Measurements from ENCODE around the gene WNK2. TPM values are rescaled to one million over a fixed set of nuclear protein-coding genes. Genes with fewer than 3 reads are reported as not detected.
"Not testable (repeated sequence)": the region's sequence is repeated elsewhere in the genome, so short reads cannot be mapped to it uniquely, and the experiment has no call there.

Gene WNK2
- total RNA-seq, 8 experiments from 2014 or later = 0.77 to 34.3 (median 19.2) TPM

DNA sequence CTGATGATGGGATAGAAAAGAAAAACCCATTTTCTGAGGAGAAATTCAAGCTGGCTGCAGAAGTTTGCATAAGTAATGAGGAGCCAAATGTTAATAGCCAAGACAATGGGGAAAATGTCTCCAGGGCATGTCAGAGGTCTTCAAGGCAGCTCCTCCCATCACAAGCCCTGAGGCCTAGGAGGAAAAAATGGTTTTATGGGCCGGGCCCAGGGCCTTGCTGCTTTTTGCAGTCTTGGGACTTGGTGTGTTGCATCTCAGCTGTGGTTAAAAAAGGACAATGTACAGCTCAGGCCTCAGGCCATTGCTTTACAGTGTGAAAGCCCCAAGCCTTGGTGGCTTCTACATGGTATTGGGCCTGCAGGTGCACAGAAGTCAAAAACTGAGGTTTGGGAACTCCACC lies 154.3 kb downstream of the WNK2 start:
- ATAC-seq (replicated peaks in 6 of 8); H3K27ac ChIP-seq; H3K4me1 ChIP-seq (replicated peaks in 1 of 2); in situ Hi-C loops (cut with MboI; ENCODE audit: low pct_unique_long_range_greater_than_20kb in 2 of 9, low sequenced_read_pairs in 9 of 9, unreplicated experiment in 9 of 9); H3K4me3 ChIP-seq: not testable (repeated sequence)
- 20 to 71% (median 50%) methylated on average over 1 of the region's 1 CpG; no CpG with 5 or more reads in 5 of the 10 experiments for WGBS, 10 experiments

DNA sequence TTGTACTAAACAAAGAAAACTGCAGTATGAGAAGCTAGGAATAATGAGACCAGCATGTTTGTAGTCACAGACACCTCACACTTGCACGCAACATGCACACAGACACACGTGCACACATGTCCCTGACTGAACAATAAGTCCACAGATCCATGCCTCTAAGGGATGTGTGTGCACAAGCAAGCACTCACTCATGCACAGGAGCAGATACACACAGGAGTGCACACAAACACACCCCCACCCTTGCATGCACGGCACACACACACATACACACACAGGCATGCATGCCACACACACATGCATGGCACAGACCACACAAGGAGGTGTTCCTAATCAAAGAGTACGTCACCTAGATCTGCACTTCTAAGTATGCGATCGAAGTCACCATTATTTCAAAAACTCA lies 156.2 kb downstream of the WNK2 start:
- H3K27ac ChIP-seq = no peak overlapping the region
- H3K4me3 ChIP-seq = no peak overlapping the region
- H3K4me1 ChIP-seq (replicated peaks in 1 of 2) = no peaks in the 10 kb centered on the region
- no peak for ATAC-seq (replicated peaks in 6 of 8)
- in situ Hi-C loops (cut with MboI; ENCODE audit: low pct_unique_long_range_greater_than_20kb in 2 of 9, low sequenced_read_pairs in 9 of 9, unreplicated experiment in 9 of 9) = no loop called here
- WGBS, 10 experiments = 30 to 100% (median 64%) methylated on average over 1 to 6 of the region's 6 CpGs; no CpG with 5 or more reads in 4 of the 10 experiments

DNA sequence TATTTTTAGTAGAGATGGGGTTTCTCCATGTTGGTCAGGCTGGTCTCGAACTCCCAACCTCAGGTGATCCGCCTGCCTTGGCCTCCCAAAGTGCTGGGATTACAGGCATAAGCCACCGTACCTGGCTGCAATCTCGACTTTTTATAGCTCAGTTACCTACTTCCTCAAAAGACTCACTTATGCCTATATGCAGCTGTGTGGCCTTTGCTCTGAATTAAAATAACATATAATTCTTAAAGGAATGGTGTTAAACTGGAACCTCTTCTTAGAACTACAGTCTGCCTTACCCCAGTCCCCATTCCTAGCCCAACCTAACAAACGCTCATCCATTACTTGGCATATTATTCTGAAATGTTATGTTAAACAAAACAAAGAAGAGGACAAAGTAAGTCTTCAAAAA lies 157.9 kb downstream of the WNK2 start:
- H3K4me1 ChIP-seq (replicated peaks in 1 of 2); H3K4me3 ChIP-seq; H3K27ac ChIP-seq; ATAC-seq (replicated peaks in 6 of 8); in situ Hi-C loops (cut with MboI; ENCODE audit: low pct_unique_long_range_greater_than_20kb in 2 of 9, low sequenced_read_pairs in 9 of 9, unreplicated experiment in 9 of 9): not testable (repeated sequence)
- WGBS, 10 experiments = 14 to 100% (median 80%) methylated on average over 1 to 4 of the region's 5 CpGs; no CpG with 5 or more reads in 2 of the 10 experiments

DNA sequence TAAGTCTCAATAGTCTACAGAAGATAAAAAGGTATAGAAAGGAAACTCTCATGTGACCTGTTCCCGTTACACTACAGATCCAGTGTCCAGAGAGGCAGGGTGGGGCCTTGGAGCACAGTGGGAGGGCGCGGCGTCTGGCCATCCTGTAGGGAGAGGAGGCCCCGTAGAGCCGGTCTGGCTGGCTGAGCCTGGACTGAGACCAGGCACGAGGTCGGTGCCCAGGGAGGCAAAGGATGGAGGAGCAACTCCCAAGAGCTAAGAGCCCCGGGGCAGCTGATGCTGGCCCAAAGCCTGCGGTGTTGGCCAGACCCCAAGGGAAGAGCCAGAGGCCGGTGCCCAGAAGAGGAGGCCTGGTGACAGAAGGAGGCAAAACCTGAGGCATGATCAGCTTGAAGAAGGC lies 158.5 kb downstream of the WNK2 start:
- H3K27ac ChIP-seq; in situ Hi-C loops (cut with MboI; ENCODE audit: low pct_unique_long_range_greater_than_20kb in 2 of 9, low sequenced_read_pairs in 9 of 9, unreplicated experiment in 9 of 9); H3K4me1 ChIP-seq (replicated peaks in 1 of 2); H3K4me3 ChIP-seq: not testable (repeated sequence)
- WGBS, 10 experiments = 0 to 91% (median 35%) methylated on average over 1 to 4 of the region's 11 CpGs; no CpG with 5 or more reads in 4 of the 10 experiments
- ATAC-seq (replicated peaks in 6 of 8) = peak in 1 of 8 experiments; percentile 38

DNA sequence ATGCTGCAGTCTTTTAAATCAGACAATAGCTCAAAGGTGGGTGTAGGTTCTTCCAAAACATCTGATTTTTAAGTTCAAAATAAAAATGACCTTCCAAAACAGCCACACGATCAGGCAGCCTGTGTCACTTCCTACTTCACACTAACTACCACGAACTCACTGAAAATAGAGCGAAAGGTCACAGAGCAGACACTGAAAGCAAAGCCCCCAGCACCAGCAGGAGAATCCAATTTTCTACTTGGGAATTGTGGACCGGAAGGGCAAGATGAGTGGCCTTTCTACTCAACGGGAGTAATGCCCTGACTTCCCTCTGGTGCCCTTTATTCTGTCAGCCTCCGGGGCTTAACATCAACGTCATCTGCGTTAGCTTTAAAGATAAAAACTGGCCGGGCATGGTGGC lies 159.7 kb downstream of the WNK2 start:
- in situ Hi-C loops (cut with MboI; ENCODE audit: low pct_unique_long_range_greater_than_20kb in 2 of 9, low sequenced_read_pairs in 9 of 9, unreplicated experiment in 9 of 9) = no loop called here
- no peak overlapping the region for H3K4me3 ChIP-seq
- WGBS, 10 experiments = 25 to 94% (median 65%) methylated on average over 1 to 5 of the region's 9 CpGs; no CpG with 5 or more reads in 5 of the 10 experiments
- H3K27ac ChIP-seq = no peak overlapping the region
- ATAC-seq (replicated peaks in 6 of 8) = no peak
- H3K4me1 ChIP-seq (replicated peaks in 1 of 2) = peaks cover 0 to 2% of the 10 kb centered on the region in 2 donors

DNA sequence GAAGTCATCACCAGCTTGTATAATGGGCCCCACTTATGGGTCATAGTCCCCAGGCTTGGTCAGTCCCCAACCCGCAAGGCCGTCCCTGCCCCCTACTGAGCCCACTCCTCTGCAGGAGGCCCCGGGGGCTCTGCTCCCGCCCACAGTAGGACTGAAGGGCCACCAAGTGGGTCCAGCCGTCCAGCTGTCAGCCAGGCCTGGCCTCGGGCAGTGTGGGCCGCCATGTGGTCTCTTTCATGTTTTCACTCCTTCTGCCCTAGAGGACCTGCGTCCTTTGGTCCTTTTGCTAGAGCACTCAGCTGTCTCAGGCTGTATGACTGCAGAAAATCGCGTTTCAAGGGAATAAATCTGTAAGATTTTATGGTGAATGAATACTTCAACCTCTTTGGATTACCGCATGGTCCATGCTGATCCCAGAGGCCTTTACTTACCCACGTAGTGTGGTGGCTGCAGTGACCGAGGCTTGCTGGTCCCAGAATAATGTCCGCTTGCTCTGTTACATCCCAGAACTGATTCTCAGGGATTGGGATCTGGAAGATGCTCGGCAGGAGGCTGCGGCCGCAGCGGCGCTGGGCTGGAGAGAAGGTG lies 161.8 kb downstream of the WNK2 start:
- Histone ChIP-seq H3K27ac (no peak overlapping the region), H3K4me3 (peak overlapping the region; percentile 17 to 39 (median 28)), H3K4me1 (replicated peaks in 1 of 2) (peaks cover 0 to 2% of the 10 kb centered on the region in 2 donors)
- in situ Hi-C loops (cut with MboI; ENCODE audit: low pct_unique_long_range_greater_than_20kb in 2 of 9, low sequenced_read_pairs in 9 of 9, unreplicated experiment in 9 of 9) = no loop called here
- WGBS, 10 experiments = 0 to 87% (median 67%) methylated on average over 1 to 7 of the region's 19 CpGs; no CpG with 5 or more reads in 5 of the 10 experiments
- ATAC-seq (replicated peaks in 6 of 8) = peak in 5 of 8 experiments; percentile 8 to 42 (median 20)

DNA sequence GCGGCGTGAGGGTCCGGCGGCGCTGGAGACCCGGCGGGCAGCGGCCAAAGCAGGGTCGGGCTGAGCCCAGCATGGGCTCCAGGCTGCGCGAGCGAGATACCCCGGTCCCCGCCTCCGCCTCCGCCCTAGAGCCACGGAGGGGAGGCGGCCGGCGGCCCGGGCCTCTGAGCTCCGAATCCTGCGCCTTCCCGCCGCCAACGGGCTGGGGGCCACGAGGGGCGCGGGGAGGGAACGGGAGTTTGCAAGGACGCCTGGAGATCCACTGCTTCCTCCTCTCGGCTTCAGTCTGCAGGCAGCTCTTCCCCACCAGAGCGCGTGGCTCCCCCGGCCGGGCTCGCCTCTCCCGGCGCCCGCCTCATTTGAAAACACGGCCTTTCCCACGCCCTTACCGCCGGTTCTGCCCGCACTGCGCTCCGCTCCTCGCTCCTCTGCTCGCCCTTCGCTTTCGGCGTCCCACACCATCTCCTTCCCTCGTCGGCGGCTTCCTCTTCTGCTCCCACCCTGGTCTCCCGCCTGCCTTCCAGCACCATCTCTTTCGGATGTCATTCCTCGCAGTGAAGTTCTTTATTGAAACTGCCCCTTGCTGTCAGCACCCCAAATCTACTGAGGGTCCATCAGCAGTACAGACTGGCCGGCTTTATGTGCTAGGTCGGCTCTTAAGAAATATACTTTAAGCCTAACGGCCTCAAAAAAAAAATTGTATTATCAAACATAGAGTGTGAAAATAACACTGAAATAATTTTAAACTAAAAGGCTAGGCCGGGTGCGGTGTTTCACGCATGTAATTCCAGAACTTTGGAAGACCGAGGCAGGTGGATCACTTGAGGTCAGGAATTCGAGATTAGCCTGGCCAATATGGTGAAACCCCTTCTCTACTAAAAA lies 162.5 kb downstream of the WNK2 start:
- Histone ChIP-seq H3K4me1 (replicated peaks in 1 of 2) (peaks cover 0 to 2% of the 10 kb centered on the region in 2 donors), H3K4me3 (peak overlapping the region; percentile 17 to 39 (median 28)), H3K27ac (no peak overlapping the region)
- WGBS, 10 experiments = 19 to 77% (median 46%) methylated on average over 4 to 22 of the region's 66 CpGs
- in situ Hi-C loops (cut with MboI; ENCODE audit: low pct_unique_long_range_greater_than_20kb in 2 of 9, low sequenced_read_pairs in 9 of 9, unreplicated experiment in 9 of 9) = no loop called here
- peak; percentile 57 to 90 (median 79) for ATAC-seq (replicated peaks in 6 of 8)

DNA sequence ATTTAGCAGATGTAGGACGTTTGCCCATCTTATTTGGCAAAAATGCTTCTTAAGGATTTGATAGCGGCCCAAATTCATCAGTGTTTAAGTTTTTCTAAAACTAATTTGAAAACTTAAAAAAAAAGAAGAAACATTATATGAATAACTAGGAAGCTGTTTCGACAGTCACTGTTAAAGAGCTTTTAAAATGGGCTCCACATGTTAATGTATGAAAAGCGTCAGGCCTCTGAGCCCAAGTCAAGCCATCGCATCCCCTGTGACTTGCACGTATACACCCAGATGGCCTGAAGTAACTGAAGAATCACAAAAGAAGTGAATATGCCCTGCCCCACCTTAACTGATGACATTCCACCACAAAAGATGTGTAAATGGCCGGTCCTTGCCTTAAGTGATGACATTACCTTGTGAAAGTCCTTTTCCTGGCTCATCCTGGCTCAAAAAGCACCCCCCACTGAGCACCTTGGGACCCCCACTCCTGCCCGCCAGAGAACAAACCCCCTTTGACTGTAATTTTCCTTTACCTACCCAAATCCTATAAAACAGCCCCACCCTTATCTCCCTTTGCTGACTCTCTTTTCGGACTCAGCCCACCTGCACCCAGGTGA lies 163.5 kb downstream of the WNK2 start:
- ATAC-seq (replicated peaks in 6 of 8); in situ Hi-C loops (cut with MboI; ENCODE audit: low pct_unique_long_range_greater_than_20kb in 2 of 9, low sequenced_read_pairs in 9 of 9, unreplicated experiment in 9 of 9); H3K27ac ChIP-seq; H3K4me3 ChIP-seq; H3K4me1 ChIP-seq (replicated peaks in 1 of 2): not testable (repeated sequence)
- WGBS, 10 experiments = 37 to 100% (median 91%) methylated on average over 1 to 4 of the region's 9 CpGs

DNA sequence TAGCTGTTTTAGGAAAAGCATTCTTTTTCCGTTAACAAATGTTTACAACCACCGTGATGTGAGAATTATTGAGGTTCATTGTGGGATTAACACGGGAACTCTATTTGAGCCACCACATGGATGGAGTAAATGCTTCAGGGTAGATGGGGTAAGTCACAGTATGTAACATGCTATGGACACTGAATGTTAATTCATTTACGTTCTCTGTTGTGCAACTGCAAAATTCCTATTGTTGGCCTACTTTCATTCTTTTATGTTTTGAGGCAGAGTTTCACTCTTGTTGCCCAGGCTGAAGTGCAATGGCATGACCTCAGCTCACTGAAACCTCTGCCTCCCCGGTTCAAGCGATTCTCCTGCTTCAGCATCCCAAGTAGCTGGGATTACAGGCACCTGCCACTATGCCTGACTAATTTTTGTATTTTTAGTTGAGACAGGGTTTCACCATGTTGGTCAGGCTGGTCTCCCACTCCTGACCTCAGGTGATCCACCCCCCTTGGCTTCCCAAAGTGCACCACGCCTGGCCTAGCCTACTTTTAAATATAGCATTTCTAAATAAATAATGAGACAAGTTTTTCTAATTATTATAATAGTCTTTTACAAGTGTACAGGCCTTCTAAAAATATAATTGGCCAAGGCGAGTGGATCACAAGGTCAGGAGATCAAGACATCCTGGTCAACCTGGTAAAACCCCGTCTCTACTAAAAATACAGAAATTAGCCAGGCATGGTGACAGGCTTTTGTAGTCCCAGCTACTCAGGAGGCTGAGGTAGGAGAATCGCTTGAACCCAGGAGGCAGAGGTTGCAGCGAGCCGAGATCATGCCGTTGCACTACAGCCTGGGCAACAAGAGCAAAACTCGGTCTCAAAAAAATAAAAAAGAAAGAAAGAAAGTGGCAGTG lies 169.7 kb downstream of the WNK2 start:
- H3K4me3 ChIP-seq; H3K4me1 ChIP-seq (replicated peaks in 1 of 2); ATAC-seq (replicated peaks in 6 of 8); H3K27ac ChIP-seq; in situ Hi-C loops (cut with MboI; ENCODE audit: low pct_unique_long_range_greater_than_20kb in 2 of 9, low sequenced_read_pairs in 9 of 9, unreplicated experiment in 9 of 9): not testable (repeated sequence)
- 65 to 95% (median 90%) methylated on average over 4 to 13 of the region's 14 CpGs; no CpG with 5 or more reads in 1 of the 10 experiments for WGBS, 10 experiments

DNA sequence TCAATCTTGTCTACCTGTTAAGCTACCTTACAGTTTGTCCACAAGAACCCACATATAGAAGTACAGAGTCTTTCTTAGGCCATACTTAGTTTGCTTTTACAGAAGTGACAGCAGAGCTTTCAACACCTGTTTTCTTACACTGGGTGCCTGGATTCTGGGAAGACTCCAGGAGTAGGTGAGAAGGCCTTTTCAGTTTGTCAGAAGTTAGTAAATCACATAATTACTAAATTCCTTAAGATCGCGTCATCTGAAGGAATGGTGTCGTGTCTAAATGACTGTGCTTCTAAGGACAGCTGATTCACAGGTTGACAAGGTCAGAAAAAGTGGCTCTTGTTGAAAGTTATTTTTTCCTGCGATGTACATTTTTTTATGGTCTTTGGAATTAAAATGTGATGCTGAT lies 170.5 kb downstream of the WNK2 start:
- 38 to 100% (median 86%) methylated on average over 1 to 4 of the region's 4 CpGs; no CpG with 5 or more reads in 1 of the 10 experiments for WGBS, 10 experiments
- H3K4me3 ChIP-seq = no peak overlapping the region
- in situ Hi-C loops (cut with MboI; ENCODE audit: low pct_unique_long_range_greater_than_20kb in 2 of 9, low sequenced_read_pairs in 9 of 9, unreplicated experiment in 9 of 9) = no loop called here
- no peaks in the 10 kb centered on the region for H3K4me1 ChIP-seq (replicated peaks in 1 of 2)
- ATAC-seq (replicated peaks in 6 of 8) = no peak
- H3K27ac ChIP-seq = no peak overlapping the region

DNA sequence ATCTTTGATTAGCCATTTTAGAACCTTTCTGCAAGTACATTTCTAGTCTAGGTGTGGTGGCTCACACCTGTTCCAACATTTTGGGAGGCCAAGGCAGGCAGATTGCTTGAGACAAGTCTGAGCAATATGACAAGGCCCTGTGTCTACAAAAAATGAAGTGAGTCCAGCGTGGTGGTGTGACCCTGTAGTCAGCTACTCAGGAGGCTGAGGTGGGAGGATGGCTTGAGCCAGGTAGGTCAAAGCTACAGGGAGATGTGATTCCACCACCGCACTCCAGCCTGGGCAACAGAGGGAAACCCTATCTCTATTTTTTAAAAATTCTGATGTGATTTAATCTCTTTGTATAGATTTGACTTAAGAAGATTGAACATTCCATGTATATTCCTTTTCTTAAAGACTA lies 171.9 kb downstream of the WNK2 start:
- Histone ChIP-seq H3K27ac (no peak overlapping the region), H3K4me3 (no peak overlapping the region), H3K4me1 (replicated peaks in 1 of 2) (no peaks in the 10 kb centered on the region)
- ATAC-seq (replicated peaks in 6 of 8) = no peak
- WGBS, 10 experiments = 50 to 100% (median 60%) methylated on average over 1 to 2 of the region's 2 CpGs; no CpG with 5 or more reads in 5 of the 10 experiments
- in situ Hi-C loops (cut with MboI; ENCODE audit: low pct_unique_long_range_greater_than_20kb in 2 of 9, low sequenced_read_pairs in 9 of 9, unreplicated experiment in 9 of 9) = no loop called here

DNA sequence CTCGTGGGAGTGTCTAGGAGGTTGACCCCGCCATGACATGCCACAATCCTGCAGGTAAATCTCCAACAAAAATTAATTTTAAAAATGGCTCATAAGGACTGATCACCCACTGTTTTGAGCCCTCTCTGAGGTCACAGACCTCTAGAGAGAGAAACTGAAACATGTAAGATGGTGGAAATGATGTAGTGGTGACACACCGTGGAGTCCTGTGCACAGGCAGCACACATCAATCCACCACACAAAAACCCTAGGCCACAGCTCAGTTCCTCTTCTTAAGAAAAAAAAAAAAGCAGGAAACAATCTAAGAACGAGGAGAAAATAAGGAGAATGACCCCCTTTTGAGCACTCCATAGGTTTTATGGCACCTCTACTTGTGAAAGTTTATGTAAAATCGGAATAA lies 173.7 kb downstream of the WNK2 start:
- Histone ChIP-seq H3K4me3 (no peak overlapping the region), H3K27ac (no peak overlapping the region), H3K4me1 (replicated peaks in 1 of 2) (no peaks in the 10 kb centered on the region)
- WGBS, 10 experiments = 10 to 80% (median 59%) methylated on average over 1 to 5 of the region's 5 CpGs
- in situ Hi-C loops (cut with MboI; ENCODE audit: low pct_unique_long_range_greater_than_20kb in 2 of 9, low sequenced_read_pairs in 9 of 9, unreplicated experiment in 9 of 9) = no loop called here
- ATAC-seq (replicated peaks in 6 of 8) = no peak
